Stomach (tissue), 4 donors: Measurements from ENCODE around the gene DEK.

ENCODE experiments used
- CTCF ChIP-seq, 7 experiments: fragments of 450-650 bp in 4 of 7; fragments of 200-600 bp in 3 of 7; sonication (generic) in 3 of 7; IDR thresholded peaks; one replicate each; pipeline ENCODE4 v1.5.1; 2016 to 2019; ENCODE audit warnings: antibody characterized with exemption in 7 of 7, control low read depth in 2 of 7, mild to moderate bottlenecking in 1 of 7
- EP300 ChIP-seq: sonication (generic); formaldehyde crosslinking; IDR thresholded peaks from one replicate; pipeline ENCODE4 v1.6.1; 2017; ENCODE audit warnings: antibody characterized with exemption
- POLR2A ChIP-seq, 4 donors: fragments of 450-650 bp; IDR thresholded peaks; one replicate each; pipeline ENCODE4 v1.6.1; 2016; ENCODE audit warnings: antibody characterized with exemption in 4 of 4, control low read depth in 2 of 4, mild to moderate bottlenecking in 1 of 4, moderate library complexity in 1 of 4
- POLR2AphosphoS5 ChIP-seq, 3 donors: sonication (generic); formaldehyde crosslinking; IDR thresholded peaks; one replicate each; pipeline ENCODE4 v1.6.1; 2016; ENCODE audit warnings: antibody characterized with exemption in 3 of 3

DNA sequence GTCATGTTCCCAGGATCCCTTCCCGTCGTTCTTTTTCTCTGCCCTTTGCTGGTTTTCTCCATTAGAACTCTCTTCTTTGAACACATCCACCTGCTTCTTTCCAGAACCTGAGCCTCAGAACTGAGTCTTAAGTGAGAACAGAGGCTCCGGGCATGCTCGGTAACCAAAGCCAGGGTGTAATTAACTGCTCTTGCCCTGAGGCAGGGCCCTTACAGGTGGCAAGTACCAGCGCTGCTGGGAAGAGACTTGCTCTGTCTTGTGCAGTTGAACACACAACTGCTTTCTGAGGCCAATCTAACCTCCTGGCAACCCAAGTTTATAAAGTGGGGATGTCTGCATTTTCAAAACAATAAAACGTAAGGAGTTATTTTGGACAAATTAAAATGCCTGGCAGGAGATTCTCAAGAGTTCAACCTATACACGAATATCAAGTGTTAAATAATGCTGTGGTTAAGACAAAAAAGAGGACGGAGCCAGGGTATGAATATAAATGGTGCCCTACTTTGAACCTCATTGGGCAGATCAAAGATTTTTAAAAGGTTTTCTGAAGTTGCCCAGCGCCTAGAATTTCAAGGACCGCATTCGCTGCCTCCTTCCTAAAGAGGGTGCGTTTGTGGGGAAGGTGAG is 12.4 kb upstream of the DEK start:
- TF ChIP-seq POLR2A (IDR thresholded peaks at IDR 0.05) (no peak), CTCF (IDR thresholded peaks at IDR 0.05) (no peak), POLR2AphosphoS5 (IDR thresholded peaks at IDR 0.05) (no peak), EP300 (no peak)
